Measurements from ENCODE around the gene WDR18. TPM values are rescaled to one million over a fixed set of nuclear protein-coding genes. Genes with fewer than 3 reads are reported as not detected.

The WDR18 gene
- total RNA-seq, 2 experiments from 2014 or later, result 51.5 to 53.0 TPM

DNA sequence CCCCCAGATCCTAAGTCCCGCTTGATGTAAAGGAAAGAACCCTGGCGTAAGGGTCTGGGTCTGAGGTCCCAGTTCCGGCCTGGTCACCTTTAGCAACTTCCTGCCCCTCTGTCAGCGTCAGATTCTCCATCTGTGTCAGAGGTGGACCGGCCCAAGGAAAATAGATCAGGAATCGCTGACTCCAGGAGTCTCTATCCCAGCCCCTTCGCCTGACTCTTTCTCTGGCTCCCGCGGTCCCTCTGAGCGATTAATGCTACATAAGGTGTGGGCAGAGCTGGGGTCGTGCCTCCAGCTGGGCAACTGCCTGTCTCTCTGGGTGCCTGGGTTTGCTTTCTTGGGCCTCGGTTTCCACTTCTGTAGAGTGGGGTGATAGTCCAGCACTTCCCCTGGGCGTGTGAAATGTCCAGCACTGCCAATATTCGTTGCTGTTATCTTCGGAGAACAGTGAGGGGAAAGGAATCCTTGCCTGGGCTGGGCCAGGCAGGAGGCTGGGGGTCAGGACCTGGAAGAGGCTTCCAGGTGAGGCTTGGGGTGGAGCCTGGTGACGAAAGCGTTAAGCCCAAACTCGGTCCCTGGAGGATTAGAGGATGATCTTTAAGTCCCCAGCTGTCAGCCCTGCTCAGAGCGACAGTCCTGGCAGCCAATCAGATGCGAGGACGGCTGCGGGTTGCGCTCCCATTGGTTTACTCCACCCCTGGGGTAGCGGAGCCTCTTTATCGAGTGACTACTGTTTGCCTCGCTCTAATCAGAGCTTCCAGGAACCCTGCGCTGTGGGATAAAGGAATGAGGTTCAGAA lies 56.5 kb downstream of the WDR18 start:
- peaks cover 47% of the 10 kb centered on the region for H3K36me3 Mint-ChIP-seq (ENCODE audit: low read depth)
- no peaks in the 10 kb centered on the region for H3K9me3 Mint-ChIP-seq (ENCODE audit: insufficient read depth)
- peak; percentile 62 for ATAC-seq
- DNase-seq, result peak; percentile 95
- CTCF ChIA-PET, result interaction anchor here (0.8 to 3.2 kb wide), 4 partner anchors 16 to 177 kb away, joined by 3 to 33 read pairs (median 3); partner anchors contain the start of gene ARHGAP45
- H3K4me3 Mint-ChIP-seq, result peak overlapping the region; percentile 96
- peaks cover 59% of the 10 kb centered on the region for H3K4me1 Mint-ChIP-seq (ENCODE audit: low read depth)
- peak overlapping the region; percentile 84 for H3K27ac Mint-ChIP-seq
- no peaks in the 10 kb centered on the region for H3K27me3 Mint-ChIP-seq (ENCODE audit: low read depth)
- POLR2A ChIA-PET, result interaction anchor here (0.5 to 1.3 kb wide), 15 partner anchors 10 to 229 kb away, joined by 3 to 8 read pairs (median 3); partner anchors contain the start of genes ARHGAP45, CIRBP, CNN2 and RNU6-2

DNA sequence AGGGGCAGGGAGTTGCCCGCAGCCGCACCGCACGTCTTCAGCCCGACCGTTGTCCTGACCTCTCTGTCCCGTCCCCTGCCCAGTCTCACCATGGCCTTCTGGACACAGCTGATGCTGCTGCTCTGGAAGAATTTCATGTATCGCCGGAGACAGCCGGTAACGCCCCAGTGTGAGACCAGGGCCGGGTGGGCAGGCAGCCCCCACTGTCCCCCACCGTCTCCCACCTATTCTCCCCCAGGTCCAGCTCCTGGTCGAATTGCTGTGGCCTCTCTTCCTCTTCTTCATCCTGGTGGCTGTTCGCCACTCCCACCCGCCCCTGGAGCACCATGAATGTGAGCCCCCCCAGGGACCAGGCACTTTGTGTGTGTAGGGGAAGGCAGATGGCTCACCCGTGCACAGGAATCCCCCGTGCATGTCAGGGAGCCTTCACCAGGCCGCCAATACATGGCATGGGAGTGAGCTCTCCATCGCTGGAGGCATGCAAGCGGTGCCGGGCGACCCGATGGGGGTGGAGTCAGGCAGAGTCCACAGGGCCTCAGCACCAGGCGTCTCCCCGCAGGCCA lies 57.2 kb downstream of the WDR18 start:
- H3K36me3 Mint-ChIP-seq (ENCODE audit: low read depth), result peaks cover 47% of the 10 kb centered on the region
- H3K9me3 Mint-ChIP-seq (ENCODE audit: insufficient read depth), result no peaks in the 10 kb centered on the region
- ATAC-seq (no peak), DNase-seq (no peak)
- CTCF ChIA-PET, result interaction anchor here (0.8 to 3.2 kb wide), 3 partner anchors 15 to 177 kb away, joined by 3 to 33 read pairs (median 3); partner anchors contain the start of gene ARHGAP45
- peaks cover 52% of the 10 kb centered on the region for H3K4me1 Mint-ChIP-seq (ENCODE audit: low read depth)
- H3K27ac Mint-ChIP-seq, result peak overlapping the region; percentile 84
- no peaks in the 10 kb centered on the region for H3K27me3 Mint-ChIP-seq (ENCODE audit: low read depth)
- H3K4me3 Mint-ChIP-seq, result peak overlapping the region; percentile 96
- POLR2A ChIA-PET, result interaction anchor here (0.6 to 1.0 kb wide), 7 partner anchors 14 to 132 kb away, joined by 3 to 8 read pairs (median 3); partner anchors contain the start of genes ARHGAP45 and RNU6-2

DNA sequence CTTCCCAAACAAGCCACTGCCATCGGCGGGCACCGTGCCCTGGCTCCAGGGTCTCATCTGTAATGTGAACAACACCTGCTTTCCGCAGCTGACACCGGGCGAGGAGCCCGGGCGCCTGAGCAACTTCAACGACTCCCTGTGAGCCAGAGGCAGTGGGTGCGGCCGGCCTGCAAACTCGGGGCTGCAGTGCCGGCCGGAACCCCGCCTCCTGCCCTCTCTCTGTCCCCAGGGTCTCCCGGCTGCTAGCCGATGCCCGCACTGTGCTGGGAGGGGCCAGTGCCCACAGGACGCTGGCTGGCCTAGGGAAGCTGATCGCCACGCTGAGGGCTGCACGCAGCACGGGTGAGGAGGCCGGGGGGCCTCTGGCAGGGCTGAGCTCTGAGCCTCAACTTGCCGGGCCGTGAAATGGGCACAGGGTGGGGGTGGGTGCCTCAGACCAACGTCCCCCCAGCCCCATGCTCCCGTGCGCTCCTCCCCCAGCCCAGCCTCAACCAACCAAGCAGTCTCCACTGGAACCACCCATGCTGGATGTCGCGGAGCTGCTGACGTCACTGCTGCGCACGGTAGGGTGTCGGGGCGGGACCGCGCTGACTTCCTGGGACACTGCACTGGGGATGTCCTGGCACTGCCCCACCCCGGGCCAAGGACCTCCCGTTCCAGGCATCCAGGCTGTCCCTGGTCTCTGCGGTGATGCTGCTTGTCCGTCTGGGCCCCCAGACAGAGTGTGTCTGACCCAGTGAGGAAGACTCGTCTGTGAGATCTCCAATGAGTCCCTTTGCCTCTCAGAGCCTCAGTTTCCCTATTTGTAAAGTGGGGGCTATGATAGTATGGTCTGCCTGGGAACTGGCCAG lies 57.9 kb downstream of the WDR18 start:
- ATAC-seq, result no peak
- POLR2A ChIA-PET, result interaction anchor here (0.9 to 1.0 kb wide), 4 partner anchors 14 to 133 kb away, joined by 3 to 7 read pairs (median 3); partner anchors contain the start of gene RNU6-2
- H3K27ac Mint-ChIP-seq, result no peak overlapping the region

DNA sequence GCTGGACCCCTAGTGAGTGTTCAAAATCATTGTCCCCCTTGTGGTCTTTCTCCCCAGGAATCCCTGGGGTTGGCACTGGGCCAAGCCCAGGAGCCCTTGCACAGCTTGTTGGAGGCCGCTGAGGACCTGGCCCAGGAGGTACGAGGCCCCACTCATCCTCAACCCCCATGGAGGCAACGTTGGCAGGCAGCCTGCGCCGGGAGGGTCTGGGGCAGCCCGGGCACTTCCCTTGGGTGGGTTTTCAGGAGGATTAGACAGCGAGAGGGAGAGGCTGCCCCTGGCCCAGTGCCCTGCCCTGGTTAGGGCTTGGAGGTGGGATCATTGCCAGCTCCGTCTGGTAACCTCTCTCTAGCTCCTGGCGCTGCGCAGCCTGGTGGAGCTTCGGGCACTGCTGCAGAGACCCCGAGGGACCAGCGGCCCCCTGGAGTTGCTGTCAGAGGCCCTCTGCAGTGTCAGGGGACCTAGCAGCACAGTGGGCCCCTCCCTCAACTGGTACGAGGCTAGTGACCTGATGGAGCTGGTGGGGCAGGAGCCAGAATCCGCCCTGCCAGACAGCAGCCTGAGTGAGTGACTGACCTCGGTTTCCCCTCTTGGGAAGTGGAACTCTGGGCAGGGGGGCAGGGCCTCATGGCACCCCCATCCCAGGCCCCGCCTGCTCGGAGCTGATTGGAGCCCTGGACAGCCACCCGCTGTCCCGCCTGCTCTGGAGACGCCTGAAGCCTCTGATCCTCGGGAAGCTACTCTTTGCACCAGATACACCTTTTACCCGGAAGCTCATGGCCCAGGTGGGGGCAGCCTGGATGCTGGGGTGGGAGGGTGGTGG lies 58.8 kb downstream of the WDR18 start:
- H3K27ac Mint-ChIP-seq, result no peak overlapping the region
- no peak for ATAC-seq
- H3K36me3 Mint-ChIP-seq (ENCODE audit: low read depth), result peaks cover 43% of the 10 kb centered on the region
- no peaks in the 10 kb centered on the region for H3K27me3 Mint-ChIP-seq (ENCODE audit: low read depth)
- H3K9me3 Mint-ChIP-seq (ENCODE audit: insufficient read depth), result no peaks in the 10 kb centered on the region
- DNase-seq, result no peak
- H3K4me3 Mint-ChIP-seq, result peak overlapping the region; percentile 15
- POLR2A ChIA-PET, result interaction anchor here (0.9 to 1.0 kb wide), 2 partner anchors 11 to 15 kb away, joined by 3 read pairs; no protein-coding TSS in a partner anchor
- H3K4me1 Mint-ChIP-seq (ENCODE audit: low read depth), result peaks cover 38% of the 10 kb centered on the region
- CTCF ChIA-PET, result interaction anchor here (1.2 kb wide), 1 partner anchor 22 kb away, joined by 3 read pairs; no protein-coding TSS in a partner anchor

More for the DNA sequence above, 57.9 kb downstream of the WDR18 start:
- peaks cover 46% of the 10 kb centered on the region for H3K4me1 Mint-ChIP-seq (ENCODE audit: low read depth)
- CTCF ChIA-PET, result interaction anchor here (1.2 to 3.2 kb wide), 2 partner anchors 22 to 24 kb away, joined by 3 to 33 read pairs; partner anchors contain the start of gene ARHGAP45
- H3K4me3 Mint-ChIP-seq, result peak overlapping the region; percentile 15
- H3K27me3 Mint-ChIP-seq (ENCODE audit: low read depth), result no peaks in the 10 kb centered on the region
- H3K9me3 Mint-ChIP-seq (ENCODE audit: insufficient read depth), result no peaks in the 10 kb centered on the region
- no peak for DNase-seq
- H3K36me3 Mint-ChIP-seq (ENCODE audit: low read depth), result peaks cover 48% of the 10 kb centered on the region

Other genes with a start within 250 kb of the WDR18 start
- gene MISP, start 233.2 kb upstream of the WDR18 start, total RNA-seq, result not detected
- gene PTBP1, start 186.9 kb upstream of the WDR18 start, total RNA-seq, result 100 to 1,000 TPM; 524 to 526 TPM
- not detected for gene PLPPR3, start 162.4 kb upstream of the WDR18 start, total RNA-seq
- gene AZU1, start 156.5 kb upstream of the WDR18 start, total RNA-seq, result not detected
- not detected for gene PRTN3, start 143.3 kb upstream of the WDR18 start, total RNA-seq
- gene ELANE, start 132.0 kb upstream of the WDR18 start, total RNA-seq, result not detected
- 1 to 10 TPM; 2.1 to 2.2 TPM for gene CFD, start 124.7 kb upstream of the WDR18 start, total RNA-seq
- gene MED16, start 91.2 kb upstream of the WDR18 start, total RNA-seq, result 10 to 100 TPM; 55.9 to 60.4 TPM
- not detected for gene RNU6-9, start 90.9 kb upstream of the WDR18 start, total RNA-seq
- gene R3HDM4, start 71.1 kb upstream of the WDR18 start, total RNA-seq, result 10 to 100 TPM; 75.9 to 76.7 TPM
- 1 to 10 TPM in 1 of 2 experiments, under 1 TPM in 1; 0.55 to 1.1 TPM for gene KISS1R, start 67.0 kb upstream of the WDR18 start, total RNA-seq
- gene ARID3A, start 58.3 kb upstream of the WDR18 start, total RNA-seq, result 10 to 100 TPM; 26.7 to 27.7 TPM
- gene GRIN3B, start 16.1 kb downstream of the WDR18 start, total RNA-seq, result not detected
- 100 to 1,000 TPM; 153 to 160 TPM for gene TMEM259, start 36.8 kb downstream of the WDR18 start, total RNA-seq
- not detected for gene RNU6-2, start 37.2 kb downstream of the WDR18 start, total RNA-seq
- 100 to 1,000 TPM; 417 to 455 TPM for gene CNN2, start 42.3 kb downstream of the WDR18 start, total RNA-seq
- gene ABCA7, start 55.8 kb downstream of the WDR18 start, total RNA-seq, result 10 to 100 TPM; 76.6 to 77.5 TPM
- 100 to 1,000 TPM; 433 to 445 TPM for gene ARHGAP45, start 82.8 kb downstream of the WDR18 start, total RNA-seq
- 100 to 1,000 TPM; 176 to 177 TPM for gene POLR2E, start 111.0 kb downstream of the WDR18 start, total RNA-seq
- gene GPX4, start 119.6 kb downstream of the WDR18 start, total RNA-seq, result 100 to 1,000 TPM; 174 to 177 TPM
- gene SBNO2, start 189.9 kb downstream of the WDR18 start, total RNA-seq, result 10 to 100 TPM; 58.6 to 70.5 TPM
- 10 to 100 TPM; 68.8 to 70.8 TPM for gene STK11, start 221.4 kb downstream of the WDR18 start, total RNA-seq